ENCODE measurements around the gene FGD4. TPM values are rescaled to one million over a fixed set of nuclear protein-coding genes. Genes with fewer than 3 reads are reported as not detected.

Gene FGD4
- total and polyA plus RNA-seq, 4 donors: 4.8 to 64.6 (median 24.2) TPM

GRCh38 chr12:32395026-32395425 lies 4.3 kb upstream of the FGD4 start:
- no peak overlapping the region for H3K4me3 ChIP-seq
- H3K27ac ChIP-seq (ENCODE audit: low read depth in 1 of 2, low read length in 1 of 2): no peak overlapping the region
- ATAC-seq (ENCODE audit: insufficient read depth, low FRiP score): no peak
- no peaks in the 10 kb centered on the region for H3K9me3 ChIP-seq (ENCODE audit: control insufficient read depth in 4 of 4, insufficient read depth in 3 of 4, low read length in 3 of 4)
- DNase-seq: no peak
- peaks cover 0 to 4% (median 0%) of the 10 kb centered on the region in 3 donors for H3K27me3 ChIP-seq (ENCODE audit: control insufficient read depth in 3 of 3, insufficient read depth in 3 of 3, low read length in 2 of 3)
- TF ChIP-seq CTCF (IDR thresholded peaks at IDR 0.05; ENCODE audit: control extremely low read depth, extremely low read depth): no peak
- no peaks in the 10 kb centered on the region for H3K36me3 ChIP-seq (ENCODE audit: control insufficient read depth in 4 of 4, insufficient read depth in 4 of 4, low read length in 4 of 4)
- peaks cover 0 to 6% (median 0%) of the 10 kb centered on the region in 5 donors for H3K4me1 ChIP-seq (ENCODE audit: control insufficient read depth in 5 of 5, insufficient read depth in 5 of 5, low read length in 5 of 5)
- H3K9ac ChIP-seq (ENCODE audit: insufficient read depth in 1 of 2, low read length in 2 of 2): no peak overlapping the region

- Histone ChIP-seq H3K27ac (ENCODE audit: low read depth in 1 of 2, low read length in 1 of 2) (no peak overlapping the region), H3K27me3 (ENCODE audit: control insufficient read depth in 3 of 3, insufficient read depth in 3 of 3, low read length in 2 of 3) (peaks cover 0 to 16% (median 9%) of the 10 kb centered on the region in 3 donors), H3K36me3 (ENCODE audit: control insufficient read depth in 4 of 4, insufficient read depth in 4 of 4, low read length in 4 of 4) (no peaks in the 10 kb centered on the region), H3K4me3 (no peak overlapping the region), H3K9me3 (ENCODE audit: control insufficient read depth in 4 of 4, insufficient read depth in 3 of 4, low read length in 3 of 4) (no peaks in the 10 kb centered on the region), H3K4me1 (ENCODE audit: control insufficient read depth in 5 of 5, insufficient read depth in 5 of 5, low read length in 5 of 5) (peaks cover 0 to 8% (median 0%) of the 10 kb centered on the region in 5 donors), H3K9ac (ENCODE audit: insufficient read depth in 1 of 2, low read length in 2 of 2) (no peak overlapping the region)
- ATAC-seq (ENCODE audit: insufficient read depth, low FRiP score) (no peak), DNase-seq (no peak)
- 49 to 63% methylated on average over 4 of the region's 4 CpGs for WGBS, 2 donors
- TF ChIP-seq CTCF (IDR thresholded peaks at IDR 0.05; ENCODE audit: control extremely low read depth, extremely low read depth): no peak
Observed at GRCh38 chr12:32397696-32398095, 1.7 kb upstream of the FGD4 start.

- Histone ChIP-seq H3K27ac (ENCODE audit: low read depth in 1 of 2, low read length in 1 of 2) (no peak overlapping the region), H3K36me3 (ENCODE audit: control insufficient read depth in 4 of 4, insufficient read depth in 4 of 4, low read length in 4 of 4) (no peaks in the 10 kb centered on the region), H3K4me1 (ENCODE audit: control insufficient read depth in 5 of 5, insufficient read depth in 5 of 5, low read length in 5 of 5) (peaks cover 0 to 8% (median 0%) of the 10 kb centered on the region in 5 donors), H3K4me3 (no peak overlapping the region), H3K9me3 (ENCODE audit: control insufficient read depth in 4 of 4, insufficient read depth in 3 of 4, low read length in 3 of 4) (no peaks in the 10 kb centered on the region), H3K27me3 (ENCODE audit: control insufficient read depth in 3 of 3, insufficient read depth in 3 of 3, low read length in 2 of 3) (peaks cover 0 to 16% (median 9%) of the 10 kb centered on the region in 3 donors), H3K9ac (ENCODE audit: insufficient read depth in 1 of 2, low read length in 2 of 2) (no peak overlapping the region)
- ATAC-seq (ENCODE audit: insufficient read depth, low FRiP score): no peak
- 92 to 93% methylated on average over 4 of the region's 4 CpGs for WGBS, 2 donors
- no peak for DNase-seq
- no peak for TF ChIP-seq CTCF (IDR thresholded peaks at IDR 0.05; ENCODE audit: control extremely low read depth, extremely low read depth)
Observed at GRCh38 chr12:32398181-32398580, 1.2 kb upstream of the FGD4 start.

GRCh38 chr12:32398816-32399369 lies 465 bp upstream of the FGD4 start:
- peak overlapping the region; percentile 5 to 11 for H3K9ac ChIP-seq (ENCODE audit: insufficient read depth in 1 of 2, low read length in 2 of 2)
- no peaks in the 10 kb centered on the region for H3K36me3 ChIP-seq (ENCODE audit: control insufficient read depth in 4 of 4, insufficient read depth in 4 of 4, low read length in 4 of 4)
- ATAC-seq (ENCODE audit: insufficient read depth, low FRiP score): no peak
- H3K4me1 ChIP-seq (ENCODE audit: control insufficient read depth in 5 of 5, insufficient read depth in 5 of 5, low read length in 5 of 5): peaks cover 0 to 8% (median 0%) of the 10 kb centered on the region in 5 donors
- H3K4me3 ChIP-seq: peak overlapping the region; percentile 49
- no peaks in the 10 kb centered on the region for H3K9me3 ChIP-seq (ENCODE audit: control insufficient read depth in 4 of 4, insufficient read depth in 3 of 4, low read length in 3 of 4)
- peak in 1 of 3 donors; percentile 8 for DNase-seq
- TF ChIP-seq CTCF (IDR thresholded peaks at IDR 0.05; ENCODE audit: control extremely low read depth, extremely low read depth): no peak
- H3K27me3 ChIP-seq (ENCODE audit: control insufficient read depth in 3 of 3, insufficient read depth in 3 of 3, low read length in 2 of 3): peaks cover 0 to 16% (median 9%) of the 10 kb centered on the region in 3 donors
- 4% methylated on average over 34 to 36 of the region's 36 CpGs for WGBS, 2 donors
- H3K27ac ChIP-seq (ENCODE audit: low read depth in 1 of 2, low read length in 1 of 2): peak overlapping the region; percentile 69 to 91

Data from lung (tissue), 12 donors.